ENCODE measurements around the gene C11orf24.

C11orf24 gene

DNA sequence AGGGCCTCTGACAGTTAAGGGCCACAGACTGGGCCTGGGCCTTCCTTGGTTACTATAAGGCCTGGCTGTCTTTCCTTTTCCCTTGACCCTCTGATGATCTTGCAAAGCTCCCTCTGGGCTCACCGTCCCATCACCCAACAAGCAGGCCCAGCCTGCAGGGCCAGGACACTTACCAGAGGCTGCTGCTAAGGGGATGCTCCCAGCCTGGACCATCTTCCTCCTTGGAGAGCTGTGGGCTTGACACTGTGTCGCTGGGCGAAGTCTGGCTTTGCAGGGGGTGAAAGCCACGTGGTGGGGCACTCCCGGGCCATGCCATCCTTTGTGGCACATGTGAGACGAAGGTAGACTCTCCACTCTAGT, 3.9 kb downstream of the C11orf24 start:
- no peaks in the 10 kb centered on the region for H3K27me3 ChIP-seq (ENCODE audit: control insufficient read depth, insufficient read depth, low read length)
- no peaks in the 10 kb centered on the region for H3K9me3 ChIP-seq (ENCODE audit: control insufficient read depth, insufficient read depth, low read length)
- H3K4me3 ChIP-seq (ENCODE audit: low read length) = no peak overlapping the region
- H3K36me3 ChIP-seq (ENCODE audit: control insufficient read depth, insufficient read depth, low read length) = peaks cover 18% of the 10 kb centered on the region
- WGBS (ENCODE audit: insufficient coverage, insufficient read length) = no CpG with 5 or more reads among the region's 6 CpGs
- no peak for DNase-seq (ENCODE audit: low read depth, low spot score)
- no peak overlapping the region for H3K27ac ChIP-seq (ENCODE audit: low read length)
- H3K4me1 ChIP-seq (ENCODE audit: control insufficient read depth, insufficient read depth, low read length) = no peaks in the 10 kb centered on the region

DNA sequence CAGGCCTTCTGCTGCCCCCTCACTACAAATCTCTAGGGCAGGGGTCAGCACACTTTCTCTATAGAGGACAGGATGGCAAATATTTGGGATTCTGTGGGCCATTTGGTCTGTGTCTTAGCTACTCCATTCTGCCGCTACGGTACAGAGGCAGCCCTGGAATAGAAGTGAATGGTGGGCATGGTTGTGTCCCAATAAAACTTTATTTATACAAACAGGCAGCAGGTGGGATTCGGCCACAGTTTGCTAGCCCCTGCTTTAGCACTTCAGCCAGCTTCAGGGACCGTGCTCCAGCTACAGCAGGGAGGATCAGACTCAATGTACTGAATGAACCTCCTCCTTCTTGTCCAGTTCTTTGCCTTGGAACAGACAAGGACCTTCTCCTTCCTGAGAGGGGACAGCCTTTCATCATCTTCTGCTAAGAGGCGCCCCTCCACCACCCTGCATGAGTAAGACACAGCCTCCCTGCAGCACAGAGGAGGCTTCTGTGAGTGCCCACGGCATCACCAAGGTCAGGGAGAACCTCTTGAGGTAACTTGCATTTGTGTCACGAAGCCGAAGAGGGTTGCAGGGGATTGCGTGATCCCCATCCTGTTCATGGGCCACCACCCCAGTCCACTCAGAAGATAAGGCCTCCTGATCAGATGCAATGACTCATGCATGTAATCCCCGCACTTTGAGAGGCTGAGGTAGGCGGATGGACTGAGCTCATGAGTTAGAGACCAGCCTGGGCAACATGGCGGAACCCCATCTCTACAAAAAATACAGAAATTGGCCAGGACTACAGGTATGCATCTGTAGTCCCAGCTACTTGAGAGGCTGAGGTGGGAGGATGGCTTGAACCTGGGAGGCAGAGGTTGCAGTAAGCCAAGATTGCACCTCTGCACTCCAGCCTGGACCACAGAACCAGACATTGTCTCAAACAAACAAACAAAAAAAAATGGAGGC, 4.6 kb downstream of the C11orf24 start:
- H3K4me1 ChIP-seq (ENCODE audit: control insufficient read depth, insufficient read depth, low read length) = no peaks in the 10 kb centered on the region
- no peaks in the 10 kb centered on the region for H3K9me3 ChIP-seq (ENCODE audit: control insufficient read depth, insufficient read depth, low read length)
- H3K36me3 ChIP-seq (ENCODE audit: control insufficient read depth, insufficient read depth, low read length) = peaks cover 22% of the 10 kb centered on the region
- H3K27me3 ChIP-seq (ENCODE audit: control insufficient read depth, insufficient read depth, low read length) = no peaks in the 10 kb centered on the region
- no peak overlapping the region for H3K27ac ChIP-seq (ENCODE audit: low read length)
- no peak overlapping the region for H3K4me3 ChIP-seq (ENCODE audit: low read length)
- DNase-seq (ENCODE audit: low read depth, low spot score) = no peak
- WGBS (ENCODE audit: insufficient coverage, insufficient read length) = no CpG with 5 or more reads among the region's 12 CpGs

DNA sequence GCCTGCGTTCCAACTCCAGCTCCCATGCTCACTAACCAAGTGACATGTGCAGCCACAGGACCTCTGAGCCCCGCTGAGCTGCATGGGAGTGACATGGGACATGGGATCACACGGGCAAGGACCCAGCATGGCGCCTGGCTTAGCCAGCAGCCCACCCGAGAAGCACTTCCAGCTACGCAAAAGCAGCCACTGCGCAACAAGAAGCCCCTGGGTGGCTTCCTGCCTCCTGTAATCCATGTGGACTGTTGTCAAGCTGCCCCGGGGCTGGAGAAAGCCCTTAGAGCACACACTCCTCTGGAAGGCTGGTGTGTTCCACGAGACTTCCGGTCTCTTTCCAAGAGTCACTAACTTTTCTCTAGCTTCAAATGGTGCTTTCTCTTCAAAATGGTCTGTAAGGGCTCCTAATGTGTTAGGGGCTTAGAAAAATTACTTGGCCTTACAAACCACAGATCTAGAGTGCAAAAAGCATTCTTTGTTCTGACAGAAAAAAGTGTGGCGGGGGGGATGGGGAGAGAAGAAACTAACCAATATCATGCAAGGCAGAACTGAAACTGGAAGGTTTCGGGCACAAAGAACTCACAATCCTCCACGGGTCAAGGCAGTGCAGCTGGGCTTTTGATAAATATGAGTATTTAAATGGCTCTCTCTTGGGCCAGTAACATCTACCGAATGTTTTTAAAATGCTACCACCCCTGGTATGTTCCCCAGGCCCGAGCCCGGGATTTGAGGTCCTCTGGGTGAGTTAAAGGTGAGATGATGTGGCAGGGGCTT, 5.5 kb downstream of the C11orf24 start:
- Histone ChIP-seq H3K9me3 (ENCODE audit: control insufficient read depth, insufficient read depth, low read length) (no peaks in the 10 kb centered on the region), H3K4me1 (ENCODE audit: control insufficient read depth, insufficient read depth, low read length) (no peaks in the 10 kb centered on the region), H3K36me3 (ENCODE audit: control insufficient read depth, insufficient read depth, low read length) (peaks cover 30% of the 10 kb centered on the region), H3K4me3 (ENCODE audit: low read length) (no peak overlapping the region), H3K27ac (ENCODE audit: low read length) (no peak overlapping the region), H3K27me3 (ENCODE audit: control insufficient read depth, insufficient read depth, low read length) (no peaks in the 10 kb centered on the region)
- no CpG with 5 or more reads among the region's 16 CpGs for WGBS (ENCODE audit: insufficient coverage, insufficient read length)
- DNase-seq (ENCODE audit: low read depth, low spot score) = no peak

DNA sequence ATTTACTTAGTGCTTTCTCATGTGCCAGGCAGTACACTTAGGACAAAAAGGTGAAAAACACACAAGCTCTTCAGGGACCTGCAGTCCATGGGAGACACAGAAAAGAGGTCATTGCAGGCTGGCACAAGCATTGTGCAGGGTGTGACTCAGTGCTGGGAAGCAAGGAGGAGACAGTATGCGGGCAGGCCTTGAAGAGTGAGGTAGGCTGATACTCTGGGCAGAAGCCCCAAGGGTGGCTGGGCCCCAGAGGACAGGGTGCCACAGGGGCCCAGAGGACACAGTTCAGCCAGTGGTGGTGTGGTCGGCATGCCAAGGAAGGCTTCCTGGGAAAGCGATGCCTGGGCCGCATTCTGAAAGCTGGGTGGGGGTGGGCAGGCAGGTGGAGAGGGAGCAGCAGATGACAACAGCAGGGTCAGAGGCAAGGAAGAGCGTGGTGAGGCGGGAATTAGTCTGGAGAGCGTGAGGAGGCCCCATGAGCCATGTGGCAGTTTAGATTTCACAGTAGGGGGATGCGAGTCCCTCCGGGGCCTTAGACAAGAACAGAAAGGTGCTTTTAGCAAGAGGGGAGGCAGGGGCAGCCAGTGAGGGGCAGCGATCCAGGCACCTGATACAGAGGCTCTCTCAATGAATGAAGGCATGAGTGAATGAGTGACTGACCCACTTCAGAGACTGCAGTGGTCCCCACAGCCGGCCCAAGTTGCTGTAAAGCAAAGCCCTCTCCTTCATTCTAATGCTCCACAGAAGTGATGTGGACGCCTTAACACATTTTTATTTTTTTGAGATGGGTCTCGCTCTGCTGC, 6.8 kb downstream of the C11orf24 start:
- H3K27ac ChIP-seq (ENCODE audit: low read length) = no peak overlapping the region
- no peaks in the 10 kb centered on the region for H3K27me3 ChIP-seq (ENCODE audit: control insufficient read depth, insufficient read depth, low read length)
- no peaks in the 10 kb centered on the region for H3K4me1 ChIP-seq (ENCODE audit: control insufficient read depth, insufficient read depth, low read length)
- H3K4me3 ChIP-seq (ENCODE audit: low read length) = no peak overlapping the region
- DNase-seq (ENCODE audit: low read depth, low spot score) = no peak
- peaks cover 30% of the 10 kb centered on the region for H3K36me3 ChIP-seq (ENCODE audit: control insufficient read depth, insufficient read depth, low read length)
- H3K9me3 ChIP-seq (ENCODE audit: control insufficient read depth, insufficient read depth, low read length) = no peaks in the 10 kb centered on the region
- WGBS (ENCODE audit: insufficient coverage, insufficient read length) = no CpG with 5 or more reads among the region's 13 CpGs

DNA sequence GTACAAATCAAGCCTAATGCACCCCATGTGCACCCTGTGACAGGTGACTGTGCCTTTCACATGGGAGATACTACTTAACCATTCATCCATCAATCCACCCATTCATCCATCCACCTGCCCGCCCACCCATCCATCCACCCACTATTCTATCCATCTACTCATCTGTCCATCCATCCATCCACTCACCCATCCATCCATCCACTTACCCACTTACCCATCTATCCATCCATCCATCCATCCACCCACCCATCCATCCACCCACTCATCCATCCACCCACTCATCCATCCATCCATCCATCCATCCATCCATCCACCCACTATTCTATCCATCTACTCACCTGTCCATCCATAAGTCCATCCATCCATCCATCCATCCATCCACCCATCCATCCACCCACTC, 7.5 kb downstream of the C11orf24 start:
- H3K4me3 ChIP-seq (ENCODE audit: low read length) = no peak overlapping the region
- H3K4me1 ChIP-seq (ENCODE audit: control insufficient read depth, insufficient read depth, low read length) = no peaks in the 10 kb centered on the region
- no peak overlapping the region for H3K27ac ChIP-seq (ENCODE audit: low read length)
- no peaks in the 10 kb centered on the region for H3K27me3 ChIP-seq (ENCODE audit: control insufficient read depth, insufficient read depth, low read length)
- no peak for DNase-seq (ENCODE audit: low read depth, low spot score)
- no peaks in the 10 kb centered on the region for H3K9me3 ChIP-seq (ENCODE audit: control insufficient read depth, insufficient read depth, low read length)
- WGBS (ENCODE audit: insufficient coverage, insufficient read length) = no CpG with 5 or more reads among the region's 1 CpG
- peaks cover 30% of the 10 kb centered on the region for H3K36me3 ChIP-seq (ENCODE audit: control insufficient read depth, insufficient read depth, low read length)

DNA sequence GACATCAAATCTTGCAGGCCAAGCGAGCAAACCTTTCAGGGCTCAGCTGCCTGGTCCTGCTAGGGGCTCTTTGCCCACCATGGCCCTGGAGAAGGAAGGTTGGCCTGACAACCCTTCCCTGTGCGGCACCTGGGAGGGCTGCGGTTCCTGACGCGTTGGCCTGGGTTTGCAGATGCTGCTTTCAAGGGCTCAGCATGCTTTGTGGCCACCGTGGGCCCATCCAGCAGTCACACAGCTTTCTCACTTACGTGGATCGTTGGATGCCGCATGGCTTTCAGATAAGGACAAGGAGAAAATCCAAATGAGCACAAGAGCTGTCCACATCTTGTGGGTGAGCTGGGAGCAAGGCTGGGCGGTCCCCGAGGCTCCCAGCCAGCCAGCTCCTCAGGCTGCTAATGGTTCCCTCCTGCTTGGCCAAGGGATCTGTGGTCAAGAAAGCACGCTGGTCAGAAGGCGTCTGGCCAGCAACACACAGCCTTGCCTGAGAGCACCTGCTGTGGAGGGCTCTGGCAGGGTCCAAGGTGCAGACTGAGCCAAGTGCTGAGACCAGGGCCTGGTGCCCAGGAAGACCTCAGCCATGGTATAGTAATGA, 8.2 kb downstream of the C11orf24 start:
- Histone ChIP-seq H3K27me3 (ENCODE audit: control insufficient read depth, insufficient read depth, low read length) (no peaks in the 10 kb centered on the region), H3K4me3 (ENCODE audit: low read length) (no peak overlapping the region), H3K4me1 (ENCODE audit: control insufficient read depth, insufficient read depth, low read length) (no peaks in the 10 kb centered on the region), H3K27ac (ENCODE audit: low read length) (no peak overlapping the region), H3K9me3 (ENCODE audit: control insufficient read depth, insufficient read depth, low read length) (no peaks in the 10 kb centered on the region), H3K36me3 (ENCODE audit: control insufficient read depth, insufficient read depth, low read length) (peaks cover 30% of the 10 kb centered on the region)
- no peak for DNase-seq (ENCODE audit: low read depth, low spot score)
- no CpG with 5 or more reads among the region's 13 CpGs for WGBS (ENCODE audit: insufficient coverage, insufficient read length)

DNA sequence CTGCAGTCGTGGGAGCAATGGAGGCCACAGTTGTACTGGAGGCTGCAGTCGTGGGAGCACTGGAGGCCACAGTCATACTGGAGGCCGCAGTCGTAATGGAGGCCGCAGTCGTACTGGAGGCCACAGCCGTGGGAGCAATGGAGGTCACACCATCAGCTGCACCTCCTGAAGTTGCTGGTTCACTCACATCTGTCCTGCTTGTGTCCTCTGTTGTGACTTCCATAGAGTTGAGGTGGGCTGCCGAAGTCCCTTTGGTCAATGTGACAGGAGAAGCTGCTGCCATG, 9.3 kb downstream of the C11orf24 start:
- no peaks in the 10 kb centered on the region for H3K27me3 ChIP-seq (ENCODE audit: control insufficient read depth, insufficient read depth, low read length)
- no peak for DNase-seq (ENCODE audit: low read depth, low spot score)
- no peak overlapping the region for H3K4me3 ChIP-seq (ENCODE audit: low read length)
- WGBS (ENCODE audit: insufficient coverage, insufficient read length) = no CpG with 5 or more reads among the region's 8 CpGs
- no peak overlapping the region for H3K27ac ChIP-seq (ENCODE audit: low read length)
- H3K36me3 ChIP-seq (ENCODE audit: control insufficient read depth, insufficient read depth, low read length) = peaks cover 25% of the 10 kb centered on the region
- no peaks in the 10 kb centered on the region for H3K4me1 ChIP-seq (ENCODE audit: control insufficient read depth, insufficient read depth, low read length)
- H3K9me3 ChIP-seq (ENCODE audit: control insufficient read depth, insufficient read depth, low read length) = no peaks in the 10 kb centered on the region

DNA sequence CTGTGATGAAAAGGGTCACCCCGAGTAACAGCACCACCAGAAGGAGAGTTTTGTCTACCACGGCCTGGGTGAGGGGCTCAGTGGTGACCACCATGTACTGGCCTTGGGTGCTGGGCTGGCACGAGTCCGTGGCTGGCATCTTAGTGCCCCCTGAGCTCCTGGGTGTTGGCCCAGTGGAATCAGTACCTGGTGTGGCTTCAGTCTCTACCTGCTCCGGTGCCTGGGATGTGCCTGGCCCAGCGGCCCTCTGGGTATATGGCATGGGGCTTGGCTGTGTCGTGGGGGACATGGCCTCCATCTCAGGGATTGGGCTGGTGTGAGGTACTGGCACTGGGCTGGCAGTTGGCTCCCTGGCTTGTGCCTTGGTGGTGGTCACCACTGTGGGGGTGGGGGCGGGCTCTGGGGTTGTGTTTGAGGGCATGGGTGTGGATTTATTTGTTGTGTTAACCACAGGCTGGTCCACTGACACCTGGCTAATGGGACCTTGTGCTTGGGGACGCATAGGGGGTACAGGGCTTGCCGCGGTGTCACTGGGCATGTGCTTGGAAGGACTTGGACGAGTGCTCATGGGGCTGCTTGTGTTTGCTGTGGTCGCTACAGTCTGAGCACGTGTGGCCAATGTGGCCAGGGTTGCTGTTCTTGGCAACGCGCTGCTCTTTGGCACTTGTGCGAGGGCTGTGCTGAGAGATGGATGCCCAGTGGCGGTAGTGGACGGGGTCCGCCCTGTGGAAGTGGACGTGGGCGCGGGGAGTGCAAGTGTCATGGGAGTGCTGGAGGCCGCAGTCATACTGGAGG, 9.8 kb downstream of the C11orf24 start:
- no CpG with 5 or more reads among the region's 24 CpGs for WGBS (ENCODE audit: insufficient coverage, insufficient read length)
- no peaks in the 10 kb centered on the region for H3K27me3 ChIP-seq (ENCODE audit: control insufficient read depth, insufficient read depth, low read length)
- no peak for DNase-seq (ENCODE audit: low read depth, low spot score)
- H3K4me3 ChIP-seq (ENCODE audit: low read length) = no peak overlapping the region
- H3K9me3 ChIP-seq (ENCODE audit: control insufficient read depth, insufficient read depth, low read length) = no peaks in the 10 kb centered on the region
- no peak overlapping the region for H3K27ac ChIP-seq (ENCODE audit: low read length)
- peaks cover 20% of the 10 kb centered on the region for H3K36me3 ChIP-seq (ENCODE audit: control insufficient read depth, insufficient read depth, low read length)
- no peaks in the 10 kb centered on the region for H3K4me1 ChIP-seq (ENCODE audit: control insufficient read depth, insufficient read depth, low read length)

DNA sequence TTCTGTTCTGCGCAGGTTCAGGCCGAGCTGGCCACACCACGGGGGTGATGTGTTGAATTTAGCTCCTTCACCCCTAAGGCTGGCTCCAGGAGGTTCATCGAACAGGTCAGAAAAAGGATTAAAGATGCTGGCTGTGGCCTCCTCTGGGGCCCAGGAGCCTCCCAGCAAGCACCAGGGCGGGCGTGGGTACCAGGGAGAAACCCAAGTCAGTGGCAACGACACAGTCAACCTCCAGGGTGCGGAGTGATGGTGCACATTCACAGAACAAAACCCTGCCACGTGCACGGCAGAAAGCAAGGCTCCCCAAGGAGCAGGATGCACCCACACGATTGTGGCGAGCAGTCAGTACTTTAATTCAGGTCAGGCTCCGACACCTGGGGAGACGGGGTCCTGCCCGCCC, 10.8 kb downstream of the C11orf24 start:
- Histone ChIP-seq H3K36me3 (ENCODE audit: control insufficient read depth, insufficient read depth, low read length) (peaks cover 18% of the 10 kb centered on the region), H3K27ac (ENCODE audit: low read length) (no peak overlapping the region), H3K9me3 (ENCODE audit: control insufficient read depth, insufficient read depth, low read length) (no peaks in the 10 kb centered on the region), H3K4me1 (ENCODE audit: control insufficient read depth, insufficient read depth, low read length) (peaks cover 1% of the 10 kb centered on the region), H3K4me3 (ENCODE audit: low read length) (no peak overlapping the region), H3K27me3 (ENCODE audit: control insufficient read depth, insufficient read depth, low read length) (no peaks in the 10 kb centered on the region)
- no peak for DNase-seq (ENCODE audit: low read depth, low spot score)
- no CpG with 5 or more reads among the region's 15 CpGs for WGBS (ENCODE audit: insufficient coverage, insufficient read length)
